Neural progenitor cell (in vitro differentiated cells): ENCODE data around the gene FBXL15.

Experiments used
- CTCF ChIP-seq: fragments of 200-600 bp; sonication (generic); IDR thresholded peaks from 2 replicates; pipeline ENCODE4 v1.5.1; 2017; ENCODE audit warnings: antibody characterized with exemption, mild to moderate bottlenecking
- EZH2 ChIP-seq: fragments of 200-600 bp; sonication (generic); IDR thresholded peaks from 2 replicates; pipeline ENCODE4 v1.6.1; 2017; ENCODE audit warnings: antibody characterized with exemption, mild to moderate bottlenecking, moderate library complexity

GRCh38 chr10:102399217-102400021 is 21.2 kb upstream of the FBXL15 start:
- TF ChIP-seq EZH2 = no peak
- peak; percentile 91 for TF ChIP-seq CTCF
